Natural killer cell (primary cell): Measurements from ENCODE around the gene NAALADL2. TPM values are rescaled to one million over a fixed set of nuclear protein-coding genes. Genes with fewer than 3 reads are reported as not detected.

ENCODE experiments used
- ATAC-seq, 3 donors: fragments of 150-1000 bp in 2 of 3; fragments of 200-7000 bp in 1 of 3; cut with Tn5 transposase; 1 replicate in 1 of 3; 2 replicates in 2 of 3; pipeline ENCODE4 v1.10.0; 2021; ENCODE audit warnings: mild to moderate bottlenecking in 2 of 3, moderate library complexity in 2 of 3
- DNase-seq, 2 donors: peaks; one replicate each; pipeline versions ENCODE4 v3.0.0 to v3.0.0-alpha.2; 2013 to 2021; ENCODE audit warnings: mixed read lengths in 1 of 2
- H3K27ac ChIP-seq: one replicate; pipeline ENCODE4 v1.5.1; 2013; ENCODE audit warnings: mild to moderate bottlenecking, low read length
- H3K27me3 ChIP-seq: one replicate; pipeline ENCODE4 v1.6.1; 2013; ENCODE audit warnings: low read length; ENCODE audit not compliant: control insufficient read depth, insufficient read depth
- H3K36me3 ChIP-seq: one replicate; pipeline ENCODE4 v1.6.1; 2013; ENCODE audit warnings: low read length; ENCODE audit not compliant: control insufficient read depth, insufficient read depth
- H3K4me1 ChIP-seq: one replicate; pipeline ENCODE4 v1.6.1; 2013; ENCODE audit warnings: low read length; ENCODE audit not compliant: control insufficient read depth, insufficient read depth
- H3K4me3 ChIP-seq: one replicate; pipeline ENCODE4 v1.5.1; 2013; ENCODE audit warnings: low read length
- H3K9me3 ChIP-seq: one replicate; pipeline ENCODE4 v1.6.1; 2013; ENCODE audit warnings: low read length; ENCODE audit not compliant: control insufficient read depth, insufficient read depth
- H3K27ac Mint-ChIP-seq, 2 donors: one replicate each; pipeline ENCODE4 v1.8.0; 2022; ENCODE audit warnings: mild to moderate bottlenecking in 2 of 2, mixed read lengths in 2 of 2, moderate library complexity in 1 of 2
- H3K27me3 Mint-ChIP-seq, 2 donors: one replicate each; pipeline ENCODE4 v1.8.0; 2022; ENCODE audit warnings: low read depth in 2 of 2, mixed read lengths in 2 of 2
- H3K36me3 Mint-ChIP-seq: one replicate; pipeline ENCODE4 v1.8.0; 2022; ENCODE audit warnings: mixed read lengths
- H3K4me1 Mint-ChIP-seq, 2 donors: one replicate each; pipeline ENCODE4 v1.8.0; 2022; ENCODE audit warnings: mixed read lengths in 2 of 2
- H3K4me3 Mint-ChIP-seq: one replicate; pipeline ENCODE4 v1.8.0; 2022; ENCODE audit warnings: mild to moderate bottlenecking, moderate library complexity, mixed read lengths
- H3K9me3 Mint-ChIP-seq, 2 donors: one replicate each; pipeline ENCODE4 v1.8.0; 2022; ENCODE audit warnings: mixed read lengths in 2 of 2
- CTCF ChIP-seq: fragments of 200-600 bp; IDR thresholded peaks from one replicate; pipeline ENCODE4 v1.8.0; 2022; ENCODE audit warnings: antibody characterized with exemption
- WGBS: methylation state at CpG from one replicate; pipeline ENCODE4 v1.1.7; 2013; ENCODE audit warnings: missing lambda C conversion rate; ENCODE audit not compliant: insufficient coverage; 5-methylcytosine and 5-hydroxymethylcytosine counted together
- intact Hi-C: fragments of 100-400 bp; cut with micrococcal nuclease; formaldehyde crosslinking; loops from one replicate; pipeline ENCODE4 v1.14.2; 2022
- total RNA-seq, 4 donors: library from RNA; stranded (reverse); fragments of 120-200 nt in 1 of 4; gene quantifications; one replicate each; pipeline versions ENCODE4 v1.2.3 to v1.2.4, GENCODE V29; 2013 to 2022

NAALADL2 gene
- total RNA-seq, 3 donors from 2014 or later (not counting 1 experiment from before 2014, with no cell fraction given), result not detected

- ATAC-seq (no peak), DNase-seq (no peak)
- H3K36me3 ChIP-seq, result no peaks in the 10 kb centered on the region
- no peak for TF ChIP-seq CTCF
- intact Hi-C loops, result no loop called here
- no peak overlapping the region for H3K27ac ChIP-seq
- Mint-ChIP-seq H3K27ac (no peak overlapping the region), H3K4me1 (no peaks in the 10 kb centered on the region), H3K27me3 (no peaks in the 10 kb centered on the region), H3K9me3 (peaks cover 13 to 14% of the 10 kb centered on the region in 2 donors), H3K4me3 (no peak overlapping the region), H3K36me3 (no peaks in the 10 kb centered on the region)
- H3K4me3 ChIP-seq, result no peak overlapping the region
- 100% methylated on average over 1 of the region's 3 CpGs for WGBS
- H3K4me1 ChIP-seq, result no peaks in the 10 kb centered on the region
- H3K9me3 ChIP-seq, result peaks cover 9% of the 10 kb centered on the region
- H3K27me3 ChIP-seq, result no peaks in the 10 kb centered on the region
Measured at GRCh38 chr3:175186511-175186910, 327.4 kb downstream of the NAALADL2 start.

GRCh38 chr3:175187586-175187985 lies 328.5 kb downstream of the NAALADL2 start:
- Histone ChIP-seq H3K4me1 (no peaks in the 10 kb centered on the region), H3K27ac (no peak overlapping the region), H3K4me3 (no peak overlapping the region), H3K27me3 (no peaks in the 10 kb centered on the region), H3K36me3 (no peaks in the 10 kb centered on the region), H3K9me3 (peaks cover 9% of the 10 kb centered on the region)
- no peaks in the 10 kb centered on the region for H3K36me3 Mint-ChIP-seq
- 90% methylated on average over 2 of the region's 2 CpGs for WGBS
- no peak for TF ChIP-seq CTCF
- DNase-seq, result no peak
- H3K27me3 Mint-ChIP-seq, result no peaks in the 10 kb centered on the region
- H3K9me3 Mint-ChIP-seq, result peaks cover 13 to 14% of the 10 kb centered on the region in 2 donors
- intact Hi-C loops, result no loop called here
- no peak for ATAC-seq
- no peak overlapping the region for H3K27ac Mint-ChIP-seq
- no peaks in the 10 kb centered on the region for H3K4me1 Mint-ChIP-seq
- no peak overlapping the region for H3K4me3 Mint-ChIP-seq

GRCh38 chr3:175192536-175192935 lies 333.4 kb downstream of the NAALADL2 start:
- H3K4me3 ChIP-seq, result no peak overlapping the region
- Mint-ChIP-seq H3K4me3 (no peak overlapping the region), H3K4me1 (no peaks in the 10 kb centered on the region), H3K36me3 (no peaks in the 10 kb centered on the region), H3K27me3 (no peaks in the 10 kb centered on the region), H3K27ac (no peak overlapping the region), H3K9me3 (peaks cover 7 to 20% of the 10 kb centered on the region in 2 donors)
- DNase-seq (no peak), ATAC-seq (no peak)
- intact Hi-C loops, result no loop called here
- H3K4me1 ChIP-seq, result no peaks in the 10 kb centered on the region
- H3K9me3 ChIP-seq, result peaks cover 9% of the 10 kb centered on the region
- H3K27me3 ChIP-seq, result no peaks in the 10 kb centered on the region
- no peak for TF ChIP-seq CTCF
- no peak overlapping the region for H3K27ac ChIP-seq
- H3K36me3 ChIP-seq, result no peaks in the 10 kb centered on the region
- WGBS, result no CpG with 5 or more reads among the region's 3 CpGs

- no CpG with 5 or more reads among the region's 4 CpGs for WGBS
Measured at GRCh38 chr3:175193815-175194518, 334.8 kb downstream of the NAALADL2 start.

More at GRCh38 chr3:175193815-175194518, 334.8 kb downstream of the NAALADL2 start:
- Histone ChIP-seq H3K36me3 (no peaks in the 10 kb centered on the region), H3K9me3 (no peaks in the 10 kb centered on the region), H3K27ac (no peak overlapping the region), H3K27me3 (no peaks in the 10 kb centered on the region), H3K4me3 (no peak overlapping the region), H3K4me1 (no peaks in the 10 kb centered on the region)
- Mint-ChIP-seq H3K27ac (no peak overlapping the region), H3K4me3 (no peak overlapping the region), H3K4me1 (no peaks in the 10 kb centered on the region), H3K36me3 (no peaks in the 10 kb centered on the region), H3K9me3 (peaks cover 7 to 19% of the 10 kb centered on the region in 2 donors), H3K27me3 (no peaks in the 10 kb centered on the region)
- TF ChIP-seq CTCF, result no peak
- ATAC-seq (no peak), DNase-seq (no peak)
- intact Hi-C loops, result no loop called here
